WERI-Rb-1 (cell line): ENCODE measurements around the gene USP22.
A peak's percentile ranks its signal among the peaks of the same experiment; 100 is the strongest.

ENCODE experiments used
- DNase-seq: peaks from one replicate; pipeline ENCODE4 v3.0.0-alpha.2; 2020
- H3K27ac ChIP-seq: fragments of 250-450 bp; sonication (Bioruptor Pico); 2 replicates; pipeline ENCODE4 v1.5.1; 2020; ENCODE audit warnings: mild to moderate bottlenecking, moderate library complexity
- H3K27me3 ChIP-seq: fragments of 250-450 bp; sonication (Bioruptor Pico); 2 replicates; pipeline ENCODE4 v1.5.1; 2021; ENCODE audit warnings: mild to moderate bottlenecking, low read depth, moderate library complexity; ENCODE audit not compliant: insufficient read depth, severe bottlenecking
- H3K36me3 ChIP-seq: fragments of 250-450 bp; sonication (Bioruptor Pico); 2 replicates; pipeline ENCODE4 v1.5.1; 2020; ENCODE audit warnings: mild to moderate bottlenecking, moderate library complexity
- H3K4me3 ChIP-seq: 2 replicates; pipeline ENCODE4 v1.5.1; 2011; ENCODE audit warnings: low read depth, mild to moderate bottlenecking, control low read depth, low read length
- H3K9me3 ChIP-seq: fragments of 250-450 bp; sonication (Bioruptor Pico); 2 replicates; pipeline ENCODE4 v1.5.1; 2021; ENCODE audit warnings: mild to moderate bottlenecking, moderate library complexity; ENCODE audit not compliant: severe bottlenecking
- CTCF ChIP-seq: IDR thresholded peaks from 2 replicates; pipeline ENCODE4 v1.5.1; 2011; ENCODE audit warnings: low read depth, mild to moderate bottlenecking, control low read depth, inconsistent platforms, low read length

USP22 gene

GRCh38 chr17:21082001-21082436, 39.2 kb upstream of the USP22 start:
- H3K27me3 ChIP-seq = no peaks in the 10 kb centered on the region
- TF ChIP-seq CTCF = no peak
- no peaks in the 10 kb centered on the region for H3K36me3 ChIP-seq
- H3K27ac ChIP-seq = no peak overlapping the region
- peaks cover 3% of the 10 kb centered on the region for H3K9me3 ChIP-seq
- DNase-seq = no peak
- no peak overlapping the region for H3K4me3 ChIP-seq

GRCh38 chr17:21079196-21079595, 36.4 kb upstream of the USP22 start:
- Histone ChIP-seq H3K36me3 (no peaks in the 10 kb centered on the region), H3K27ac (no peak overlapping the region), H3K9me3 (no peaks in the 10 kb centered on the region), H3K27me3 (no peaks in the 10 kb centered on the region), H3K4me3 (no peak overlapping the region)
- no peak for DNase-seq
- TF ChIP-seq CTCF = no peak

- H3K36me3 ChIP-seq = no peaks in the 10 kb centered on the region
- H3K27ac ChIP-seq = no peak overlapping the region
- no peak for DNase-seq
- no peak for TF ChIP-seq CTCF
- H3K4me3 ChIP-seq = no peak overlapping the region
- no peaks in the 10 kb centered on the region for H3K9me3 ChIP-seq
- no peaks in the 10 kb centered on the region for H3K27me3 ChIP-seq
Measured at GRCh38 chr17:21078016-21078780, 35.4 kb upstream of the USP22 start.

GRCh38 chr17:21077281-21077680, 34.5 kb upstream of the USP22 start:
- DNase-seq = no peak
- Histone ChIP-seq H3K27me3 (no peaks in the 10 kb centered on the region), H3K9me3 (no peaks in the 10 kb centered on the region), H3K4me3 (no peak overlapping the region), H3K27ac (no peak overlapping the region), H3K36me3 (no peaks in the 10 kb centered on the region)
- no peak for TF ChIP-seq CTCF

GRCh38 chr17:21076242-21076641, 33.4 kb upstream of the USP22 start:
- H3K27ac ChIP-seq = peak overlapping the region; percentile 41; the same call in 1 of the 2 replicates
- no peaks in the 10 kb centered on the region for H3K36me3 ChIP-seq
- DNase-seq = no peak
- no peak overlapping the region for H3K4me3 ChIP-seq
- no peak for TF ChIP-seq CTCF
- H3K9me3 ChIP-seq = no peaks in the 10 kb centered on the region
- H3K27me3 ChIP-seq = no peaks in the 10 kb centered on the region

- DNase-seq = no peak
- Histone ChIP-seq H3K27ac (peak overlapping the region; percentile 41), H3K36me3 (no peaks in the 10 kb centered on the region), H3K4me3 (no peak overlapping the region), H3K27me3 (no peaks in the 10 kb centered on the region), H3K9me3 (no peaks in the 10 kb centered on the region)
- TF ChIP-seq CTCF = no peak
Measured at GRCh38 chr17:21075739-21076085, 32.9 kb upstream of the USP22 start.
